H9 (cell line): Measurements from ENCODE around the gene CFH. TPM values are rescaled to one million over a fixed set of nuclear protein-coding genes. Genes with fewer than 3 reads are reported as not detected.

Experiments used
- DNase-seq: peaks from one replicate; pipeline ENCODE4 v3.0.0-alpha.2; 2017
- H2AFZ ChIP-seq: one replicate; pipeline ENCODE4 v1.6.1; 2013; ENCODE audit warnings: mild to moderate bottlenecking, low read length, control low read depth, moderate library complexity
- H2AK5ac ChIP-seq: 2 replicates; pipeline ENCODE4 v1.6.1; 2013; ENCODE audit warnings: low read length, control low read depth, mixed read lengths; ENCODE audit not compliant: insufficient read length
- H2BK120ac ChIP-seq: one replicate; pipeline ENCODE4 v1.6.1; 2013; ENCODE audit warnings: low read depth, mild to moderate bottlenecking, low read length, control low read depth, inconsistent platforms; ENCODE audit not compliant: poor library complexity, severe bottlenecking
- H2BK12ac ChIP-seq: 2 replicates; pipeline ENCODE4 v1.6.1; 2013; ENCODE audit warnings: low read length, control low read depth, mixed read lengths, low read depth; ENCODE audit not compliant: insufficient read length
- H2BK15ac ChIP-seq: 2 replicates; pipeline ENCODE4 v1.6.1; 2013; ENCODE audit warnings: low read depth, low read length, control low read depth
- H2BK20ac ChIP-seq: one replicate; pipeline ENCODE4 v1.6.1; 2013; ENCODE audit warnings: low read depth, mild to moderate bottlenecking, low read length, control low read depth, inconsistent platforms; ENCODE audit not compliant: poor library complexity, severe bottlenecking
- H2BK5ac ChIP-seq: 2 replicates; pipeline ENCODE4 v1.6.1; 2013; ENCODE audit warnings: low read length, control low read depth, mixed read lengths; ENCODE audit not compliant: insufficient read length
- H3K14ac ChIP-seq: 2 replicates; pipeline ENCODE4 v1.6.1; 2013; ENCODE audit warnings: low read length, control low read depth; ENCODE audit not compliant: insufficient read depth
- H3K18ac ChIP-seq: 2 replicates; pipeline ENCODE4 v1.6.1; 2013; ENCODE audit warnings: low read depth, mild to moderate bottlenecking, mixed read lengths, low read length, control low read depth; ENCODE audit not compliant: insufficient read length
- H3K23ac ChIP-seq: 2 replicates; pipeline ENCODE4 v1.6.1; 2013; ENCODE audit warnings: low read length, control low read depth, mixed read lengths, low read depth; ENCODE audit not compliant: insufficient read length
- H3K23me2 ChIP-seq: 2 replicates; pipeline ENCODE4 v1.6.1; 2013; ENCODE audit warnings: low read depth, mild to moderate bottlenecking, mixed read lengths, low read length, control low read depth; ENCODE audit not compliant: insufficient read length, poor library complexity, severe bottlenecking
- H3K27ac ChIP-seq: 2 replicates; pipeline ENCODE4 v1.5.1; 2013; ENCODE audit warnings: low read length, control low read depth, mixed read lengths, low read depth; ENCODE audit not compliant: insufficient read length
- H3K27me3 ChIP-seq: 2 replicates; pipeline ENCODE4 v1.6.1; 2013; ENCODE audit warnings: low read length, control low read depth, inconsistent platforms; ENCODE audit not compliant: insufficient read depth
- H3K4ac ChIP-seq: 2 replicates; pipeline ENCODE4 v1.6.1; 2013; ENCODE audit warnings: low read depth, mild to moderate bottlenecking, control low read depth, inconsistent platforms, low read length, moderate library complexity
- H3K4me1 ChIP-seq: 2 replicates; pipeline ENCODE4 v1.6.1; 2013; ENCODE audit warnings: low read length, control low read depth, inconsistent platforms; ENCODE audit not compliant: insufficient read depth
- H3K4me2 ChIP-seq: 2 replicates; pipeline ENCODE4 v1.6.1; 2013; ENCODE audit warnings: low read length, control low read depth, mixed read lengths; ENCODE audit not compliant: insufficient read length, insufficient read depth
- H3K56ac ChIP-seq: 2 replicates; pipeline ENCODE4 v1.6.1; 2013; ENCODE audit warnings: low read depth, mild to moderate bottlenecking, mixed read lengths, low read length, control low read depth; ENCODE audit not compliant: insufficient read length
- H3K79me1 ChIP-seq: 2 replicates; pipeline ENCODE4 v1.6.1; 2013; ENCODE audit warnings: low read depth, mild to moderate bottlenecking, moderate library complexity, low read length, control low read depth, inconsistent platforms; ENCODE audit not compliant: insufficient read depth, poor library complexity, severe bottlenecking
- H3K79me2 ChIP-seq: 2 replicates; pipeline ENCODE4 v1.6.1; 2013; ENCODE audit warnings: low read length, control low read depth, inconsistent platforms; ENCODE audit not compliant: insufficient read depth
- H3K9ac ChIP-seq: 2 replicates; pipeline ENCODE4 v1.6.1; 2013; ENCODE audit warnings: low read length, control low read depth, mixed read lengths; ENCODE audit not compliant: insufficient read length; ENCODE audit errors: extremely low read depth
- H3K9me3 ChIP-seq: one replicate; pipeline ENCODE4 v1.6.1; 2013; ENCODE audit warnings: low read depth, low read length, inconsistent platforms; ENCODE audit not compliant: control insufficient read depth
- H3T11ph ChIP-seq: one replicate; pipeline ENCODE4 v1.6.1; 2013; ENCODE audit warnings: mild to moderate bottlenecking, low read length, control low read depth, inconsistent platforms
- H4K20me1 ChIP-seq: one replicate; pipeline ENCODE4 v1.6.1; 2013; ENCODE audit not compliant: control insufficient read depth, insufficient read length, insufficient read depth
- H4K5ac ChIP-seq: 2 replicates; pipeline ENCODE4 v1.6.1; 2013; ENCODE audit warnings: low read depth, mild to moderate bottlenecking, mixed read lengths, low read length, control low read depth; ENCODE audit not compliant: insufficient read length
- H4K8ac ChIP-seq: replicated peaks from 2 replicates; pipeline ENCODE4 v1.6.1; 2013; ENCODE audit warnings: low read length, control low read depth, mixed read lengths, low read depth; ENCODE audit not compliant: insufficient read length
- H4K91ac ChIP-seq: 2 replicates; pipeline ENCODE4 v1.6.1; 2013; ENCODE audit warnings: low read depth, mild to moderate bottlenecking, moderate library complexity, mixed read lengths, low read length, control low read depth; ENCODE audit not compliant: insufficient read length
- H3K27ac Mint-ChIP-seq, 3 experiments: 2 replicates in 2 of 3; 3 replicates in 1 of 3; pipeline ENCODE4 v1.8.0; 2020 to 2021; ENCODE audit warnings: mixed read lengths in 3 of 3, mild to moderate bottlenecking in 1 of 3, moderate library complexity in 1 of 3
- H3K27me3 Mint-ChIP-seq: 2 replicates; pipeline ENCODE4 v1.8.0; 2021; ENCODE audit warnings: low read depth, mild to moderate bottlenecking, moderate library complexity, mixed read lengths
- H3K36me3 Mint-ChIP-seq, 3 experiments: 2 replicates in 2 of 3; 3 replicates in 1 of 3; pipeline ENCODE4 v1.8.0; 2020 to 2021; ENCODE audit warnings: low read depth in 3 of 3, mixed read lengths in 3 of 3; ENCODE audit not compliant: insufficient read depth in 1 of 3
- H3K4me1 Mint-ChIP-seq, 2 experiments: 2 replicates each; pipeline ENCODE4 v1.8.0; 2020; ENCODE audit warnings: mixed read lengths in 2 of 2
- H3K4me3 Mint-ChIP-seq, 2 experiments: 2 replicates in 1 of 2; 3 replicates in 1 of 2; pipeline ENCODE4 v1.8.0; 2020 to 2021; ENCODE audit warnings: mild to moderate bottlenecking in 2 of 2, mixed read lengths in 2 of 2, moderate library complexity in 1 of 2
- H3K9me3 Mint-ChIP-seq, 2 experiments: 2 replicates in 1 of 2; 3 replicates in 1 of 2; pipeline ENCODE4 v1.8.0; 2020; ENCODE audit warnings: mild to moderate bottlenecking in 2 of 2, mixed read lengths in 2 of 2, moderate library complexity in 1 of 2
- WGBS: extraction: QIAGEN DNeasy Blood & Tissue Kit; methylation state at CpG from one replicate; pipeline ENCODE4 v1.1.7; 2013; ENCODE audit warnings: missing lambda C conversion rate, low lambda C conversion rate, mixed read lengths; ENCODE audit not compliant: insufficient read length; ENCODE audit errors: extremely low coverage; 5-methylcytosine and 5-hydroxymethylcytosine counted together
- total RNA-seq: library from RNA; stranded (reverse); gene quantifications from 2 replicates; pipeline ENCODE4 v1.2.1, GENCODE V29; 2021
- TF ChIP-seq, protein P1 (sequence below): fragments of 200-600 bp; sonication (generic); conservative IDR thresholded peaks from 3 replicates; pipeline ENCODE4 v1.8.0; 2021; ENCODE audit warnings: antibody characterized with exemption, mild to moderate bottlenecking

The CFH gene
- total RNA-seq, 1 experiment from 2014 or later: not detected

DNA sequence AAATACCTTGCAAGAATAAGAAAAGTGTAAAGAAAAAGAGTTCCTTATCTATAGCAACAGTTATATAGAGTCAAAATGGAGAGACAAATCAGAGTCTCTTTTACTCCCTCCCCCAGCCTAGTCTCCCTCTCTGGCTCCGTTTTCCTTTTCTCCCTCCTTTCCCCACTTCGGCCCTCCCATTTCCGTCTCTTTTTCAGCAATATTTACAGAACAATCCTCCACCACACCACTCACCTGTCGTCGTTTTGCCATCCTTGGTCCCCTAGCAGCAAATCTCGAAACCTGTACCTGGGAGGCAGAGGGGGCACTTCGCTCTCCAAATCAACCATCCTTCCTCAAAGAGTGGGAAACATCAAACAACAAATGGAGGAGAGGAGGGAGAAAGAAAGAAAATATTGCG is 43.9 kb upstream of the CFH start:
- Histone ChIP-seq H3K9ac (peak overlapping the region; percentile 97), H3T11ph (peak overlapping the region; percentile 46), H3K18ac (peak overlapping the region; percentile 96), H3K56ac (no peak overlapping the region), H2AFZ (peak overlapping the region; percentile 74), H4K91ac (no peak overlapping the region), H3K4me2 (peak overlapping the region; percentile 90), H2BK12ac (peak overlapping the region; percentile 18), H4K8ac (no peak overlapping the region), H3K14ac (peak overlapping the region; percentile 84), H3K4me1 (peaks cover 5% of the 10 kb centered on the region; the same call in 1 of the 2 replicates), H3K27ac (peak overlapping the region; percentile 92), H2BK120ac (no peak overlapping the region), H3K23me2 (no peaks in the 10 kb centered on the region), H3K79me2 (peaks cover 20% of the 10 kb centered on the region), H2AK5ac (no peak overlapping the region), H3K4ac (no peak overlapping the region), H2BK5ac (peak overlapping the region; percentile 43), H3K27me3 (no peaks in the 10 kb centered on the region), H3K9me3 (no peaks in the 10 kb centered on the region), H2BK20ac (no peak overlapping the region), H3K23ac (no peak overlapping the region), H2BK15ac (no peak overlapping the region), H4K5ac (no peak overlapping the region), H3K79me1 (no peaks in the 10 kb centered on the region), H4K20me1 (no peaks in the 10 kb centered on the region)
- H3K4me3 Mint-ChIP-seq: peak overlapping the region; percentile 94 to 98
- peaks cover 52% of the 10 kb centered on the region in 2 experiments for H3K4me1 Mint-ChIP-seq
- H3K9me3 Mint-ChIP-seq: no peaks in the 10 kb centered on the region
- peak overlapping the region; percentile 97 to 99 (median 98) for H3K27ac Mint-ChIP-seq
- WGBS: no CpG with 5 or more reads among the region's 8 CpGs
- peaks cover 4 to 9% (median 8%) of the 10 kb centered on the region in 3 experiments; a peak in 4 of 7 replicates for H3K36me3 Mint-ChIP-seq
- H3K27me3 Mint-ChIP-seq: no peaks in the 10 kb centered on the region
- TF ChIP-seq, protein P1, sequence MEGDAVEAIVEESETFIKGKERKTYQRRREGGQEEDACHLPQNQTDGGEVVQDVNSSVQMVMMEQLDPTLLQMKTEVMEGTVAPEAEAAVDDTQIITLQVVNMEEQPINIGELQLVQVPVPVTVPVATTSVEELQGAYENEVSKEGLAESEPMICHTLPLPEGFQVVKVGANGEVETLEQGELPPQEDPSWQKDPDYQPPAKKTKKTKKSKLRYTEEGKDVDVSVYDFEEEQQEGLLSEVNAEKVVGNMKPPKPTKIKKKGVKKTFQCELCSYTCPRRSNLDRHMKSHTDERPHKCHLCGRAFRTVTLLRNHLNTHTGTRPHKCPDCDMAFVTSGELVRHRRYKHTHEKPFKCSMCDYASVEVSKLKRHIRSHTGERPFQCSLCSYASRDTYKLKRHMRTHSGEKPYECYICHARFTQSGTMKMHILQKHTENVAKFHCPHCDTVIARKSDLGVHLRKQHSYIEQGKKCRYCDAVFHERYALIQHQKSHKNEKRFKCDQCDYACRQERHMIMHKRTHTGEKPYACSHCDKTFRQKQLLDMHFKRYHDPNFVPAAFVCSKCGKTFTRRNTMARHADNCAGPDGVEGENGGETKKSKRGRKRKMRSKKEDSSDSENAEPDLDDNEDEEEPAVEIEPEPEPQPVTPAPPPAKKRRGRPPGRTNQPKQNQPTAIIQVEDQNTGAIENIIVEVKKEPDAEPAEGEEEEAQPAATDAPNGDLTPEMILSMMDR: no peak
- no peak for DNase-seq
